Measurements from ENCODE around the gene TIMM17B. TPM values are rescaled to one million over a fixed set of nuclear protein-coding genes. Genes with fewer than 3 reads are reported as not detected.

The TIMM17B gene
- 10 to 100 TPM; 40.3 to 45.6 (median 44.5) TPM for total RNA-seq
- 27.5 TPM for total RNA-seq (2013)

GRCh38 chrX:48897625-48898306 is at the start of gene TIMM17B, which contains the start of gene PQBP1:
TIMM17B (minus strand) TSS chrX:48897768; CDS start chrX:48897749, 19 bp downstream.
PQBP1 (plus strand) TSS chrX:48897930; CDS start chrX:48898510, 580 bp downstream.
- Histone ChIP-seq H3K4me3 (ENCODE audit: low read length) (peak within 1 kb of the TSS; percentile 99), H3K36me3 (ENCODE audit: control insufficient read depth, insufficient read depth, low read length) (peaks cover 26% of the 10 kb centered on the region), H3K27me3 (ENCODE audit: control insufficient read depth, insufficient read depth, low read length) (no peaks in the 10 kb centered on the region), H3K27ac (ENCODE audit: low read length) (peak within 1 kb of the TSS; percentile 100), H3K9me3 (ENCODE audit: control insufficient read depth, insufficient read depth, low read length) (no peaks in the 10 kb centered on the region), H3K4me1 (ENCODE audit: control insufficient read depth, insufficient read depth, low read length) (peaks cover 27% of the 10 kb centered on the region)
- H3K4me1 Mint-ChIP-seq = peaks cover 6 to 23% of the 10 kb centered on the region in 2 donors
- peak within 1 kb of the TSS; percentile 92 to 97 for H3K27ac Mint-ChIP-seq
- peak within 1 kb of the TSS; percentile 90 for H3K4me3 Mint-ChIP-seq
- 0% methylated on average over 48 of the region's 49 CpGs for WGBS (ENCODE audit: insufficient coverage)
- peak; percentile 85 to 96 (median 87) for ATAC-seq
- no peaks in the 10 kb centered on the region for H3K36me3 Mint-ChIP-seq
- no peak for TF ChIP-seq CTCF (IDR thresholded peaks at IDR 0.05)
- no peaks in the 10 kb centered on the region for H3K27me3 Mint-ChIP-seq (ENCODE audit: low read depth in 2 of 2)
- intact Hi-C loops (cut with micrococcal nuclease) = loop anchor here (2.0 to 5.0 kb wide), 2 partner anchors 13 to 60 kb away; partner anchors contain the start of genes OTUD5 and SLC35A2
- DNase-seq = peak; percentile 79 to 95
- H3K9me3 Mint-ChIP-seq = no peaks in the 10 kb centered on the region

- H3K36me3 ChIP-seq (ENCODE audit: control insufficient read depth, insufficient read depth, low read length) = peaks cover 4% of the 10 kb centered on the region
- Mint-ChIP-seq H3K36me3 (no peaks in the 10 kb centered on the region), H3K4me1 (peaks cover 29 to 42% of the 10 kb centered on the region in 2 donors), H3K27me3 (ENCODE audit: low read depth in 2 of 2) (peaks cover 0 to 6% of the 10 kb centered on the region in 2 donors), H3K27ac (peak overlapping the region; percentile 40 to 72), H3K4me3 (no peak overlapping the region), H3K9me3 (no peaks in the 10 kb centered on the region)
- WGBS (ENCODE audit: insufficient coverage) = 55% methylated on average over 6 of the region's 8 CpGs
- DNase-seq (peak; percentile 36 to 75), ATAC-seq (peak; percentile 59 to 72 (median 70))
- peaks cover 38% of the 10 kb centered on the region for H3K4me1 ChIP-seq (ENCODE audit: control insufficient read depth, insufficient read depth, low read length)
- H3K4me3 ChIP-seq (ENCODE audit: low read length) = no peak overlapping the region
- H3K27me3 ChIP-seq (ENCODE audit: control insufficient read depth, insufficient read depth, low read length) = no peaks in the 10 kb centered on the region
- H3K9me3 ChIP-seq (ENCODE audit: control insufficient read depth, insufficient read depth, low read length) = no peaks in the 10 kb centered on the region
- intact Hi-C loops (cut with micrococcal nuclease) = loop anchor here (2.0 kb wide), 1 partner anchor 297 kb away; no protein-coding TSS in a partner anchor
- H3K27ac ChIP-seq (ENCODE audit: low read length) = no peak overlapping the region
- peak; percentile 71 for TF ChIP-seq CTCF (IDR thresholded peaks at IDR 0.05)
These were observed 48.2 kb upstream of the TIMM17B start for GRCh38 chrX:48945517-48946348.

GRCh38 chrX:48942895-48943294 is 45.3 kb upstream of the TIMM17B start:
- Mint-ChIP-seq H3K27ac (peak overlapping the region; percentile 82 to 87), H3K27me3 (ENCODE audit: low read depth in 2 of 2) (peaks cover 0 to 6% of the 10 kb centered on the region in 2 donors), H3K4me1 (peaks cover 55 to 63% of the 10 kb centered on the region in 2 donors), H3K36me3 (no peaks in the 10 kb centered on the region), H3K9me3 (no peaks in the 10 kb centered on the region), H3K4me3 (no peak overlapping the region)
- H3K4me1 ChIP-seq (ENCODE audit: control insufficient read depth, insufficient read depth, low read length) = peaks cover 60% of the 10 kb centered on the region
- H3K4me3 ChIP-seq (ENCODE audit: low read length) = no peak overlapping the region
- WGBS (ENCODE audit: insufficient coverage) = 22% methylated on average over 2 of the region's 2 CpGs
- peaks cover 4% of the 10 kb centered on the region for H3K36me3 ChIP-seq (ENCODE audit: control insufficient read depth, insufficient read depth, low read length)
- H3K27me3 ChIP-seq (ENCODE audit: control insufficient read depth, insufficient read depth, low read length) = no peaks in the 10 kb centered on the region
- no peak for TF ChIP-seq CTCF (IDR thresholded peaks at IDR 0.05)
- H3K27ac ChIP-seq (ENCODE audit: low read length) = peak overlapping the region; percentile 15
- no peaks in the 10 kb centered on the region for H3K9me3 ChIP-seq (ENCODE audit: control insufficient read depth, insufficient read depth, low read length)
- no peak for DNase-seq
- intact Hi-C loops (cut with micrococcal nuclease) = no loop called here
- no peak for ATAC-seq

All from natural killer cell (primary cell).